HepG2 (cell line): Measurements from ENCODE around the gene TSSK1B. TPM values are rescaled to one million over a fixed set of nuclear protein-coding genes. Genes with fewer than 3 reads are reported as not detected.
A peak's percentile ranks its signal among the peaks of the same experiment; 100 is the strongest.

Experiments used
- ATAC-seq: fragments of 200-7000 bp; cut with Tn5 transposase; 3 replicates; pipeline ENCODE4 v1.9.1; 2020; ENCODE audit warnings: mild to moderate bottlenecking, moderate library complexity
- BruUV-seq: library from RNA; stranded (reverse); fragments of 400-500 nt; replicated peaks from 2 replicates; lab custom pipeline; 2021; lab: Mats Ljungman, UMichigan
- CTCF ChIA-PET: fragments of 300-600 bp; formaldehyde crosslinking; extraction: SDS; loops from one replicate; lab custom pipeline; 2021; ENCODE audit warnings: low total read pairs, inconsistent platforms, low intra/inter-chr PET ratio; lab: Yijun Ruan, JAX
- POLR2A ChIA-PET: fragments of 350-600 bp; sonication (Branson Sonifier 250); formaldehyde crosslinking; loops from one replicate; lab custom pipeline; 2020; ENCODE audit warnings: antibody characterized with exemption, inconsistent platforms; lab: Yijun Ruan, JAX
- DNase-seq: peaks from one replicate; pipeline ENCODE4 v3.0.0-alpha.2; 2015; ENCODE audit warnings: low spot score
- FAIRE-seq: peaks from 3 replicates; lab custom pipeline; 2011; peaks lifted over from hg19 to GRCh38; lab: Jason Lieb, UNC
- H2AFZ ChIP-seq: one replicate; pipeline ENCODE4 v1.6.1; 2011; ENCODE audit warnings: low read length, inconsistent platforms
- H3K27ac ChIP-seq: fragments of 300-600 bp; 3 replicates; pipeline ENCODE4 v1.8.0; 2011; ENCODE audit warnings: mixed run types, mild to moderate bottlenecking, mixed read lengths, low read length, inconsistent platforms; ENCODE audit not compliant: insufficient read depth; ENCODE audit errors: extremely low read length
- H3K27me3 ChIP-seq, 2 experiments: fragments of 200-600 bp in 1 of 2; 2 replicates in 1 of 2; 3 replicates in 1 of 2; pipeline versions ENCODE4 v1.6.0 to v1.8.0; 2011; ENCODE audit warnings: low read length in 2 of 2, mild to moderate bottlenecking in 2 of 2, moderate library complexity in 2 of 2, inconsistent platforms in 1 of 2; ENCODE audit not compliant: insufficient read depth in 2 of 2, control insufficient read depth in 1 of 2
- H3K36me3 ChIP-seq, 2 experiments: fragments of 200-600 bp in 1 of 2; replicated peaks in 1 of 2; 2 replicates in 1 of 2; 3 replicates in 1 of 2; pipeline versions ENCODE4 v1.5.1 to v1.8.0; 2011; ENCODE audit warnings: low read length in 2 of 2, inconsistent platforms in 1 of 2; ENCODE audit not compliant: insufficient read depth in 2 of 2, control insufficient read depth in 1 of 2
- H3K4me1 ChIP-seq: 2 replicates; pipeline ENCODE4 v1.5.1; 2012; ENCODE audit warnings: low read length, inconsistent platforms; ENCODE audit not compliant: insufficient read depth
- H3K4me2 ChIP-seq: 2 replicates; pipeline ENCODE4 v1.6.0; 2011; ENCODE audit warnings: low read depth, low read length, inconsistent platforms
- H3K4me3 ChIP-seq, 3 experiments: fragments of 200-600 bp in 1 of 3; sonication (generic), shearing (Covaris generic) in 1 of 3; replicated peaks in 1 of 3; 2 replicates each; pipeline ENCODE4 v1.5.1; 2011 to 2016; ENCODE audit warnings: low read length in 3 of 3, inconsistent platforms in 2 of 3, low read depth in 2 of 3, mild to moderate bottlenecking in 2 of 3, control low read depth in 1 of 3, mixed read lengths in 1 of 3; ENCODE audit not compliant: insufficient read depth in 1 of 3
- H3K79me2 ChIP-seq: one replicate; pipeline ENCODE4 v1.6.1; 2011; ENCODE audit warnings: low read length, inconsistent platforms; ENCODE audit not compliant: insufficient read depth
- H3K9ac ChIP-seq: 2 replicates; pipeline ENCODE4 v1.6.0; 2011; ENCODE audit warnings: mild to moderate bottlenecking, low read depth, low read length, inconsistent platforms; ENCODE audit not compliant: insufficient read depth
- H3K9me3 ChIP-seq: 2 replicates; pipeline ENCODE4 v1.5.1; 2012; ENCODE audit warnings: mild to moderate bottlenecking, low read length
- H4K20me1 ChIP-seq: 2 replicates; pipeline ENCODE4 v1.6.0; 2011; ENCODE audit warnings: inconsistent platforms, mild to moderate bottlenecking, low read length, moderate library complexity; ENCODE audit not compliant: insufficient read depth
- ATF3 ChIP-seq: sonication (generic); formaldehyde crosslinking; IDR thresholded peaks from 2 replicates; pipeline ENCODE4 v1.4.0; 2020; ENCODE audit warnings: missing genetic modification reagents
- CREB3 ChIP-seq: sonication (generic); formaldehyde crosslinking; IDR thresholded peaks from 2 replicates; pipeline ENCODE4 v1.5.0; 2020; ENCODE audit warnings: missing genetic modification reagents
- CREM ChIP-seq, 2 experiments: sonication (generic) in 1 of 2; formaldehyde crosslinking in 1 of 2; IDR thresholded peaks; 2 replicates each; pipeline versions ENCODE4 v1.4.0 to v1.6.1; 2016 to 2020; ENCODE audit warnings: antibody characterized with exemption in 1 of 2, mild to moderate bottlenecking in 1 of 2, missing genetic modification reagents in 1 of 2
- DR1 ChIP-seq: sonication (generic); formaldehyde crosslinking; IDR thresholded peaks from 2 replicates; pipeline ENCODE4 v1.8.0; 2021; ENCODE audit warnings: mild to moderate bottlenecking, missing genetic modification reagents, inconsistent platforms
- EEA1 ChIP-seq: sonication (generic); formaldehyde crosslinking; IDR thresholded peaks from 2 replicates; pipeline ENCODE4 v1.5.1; 2020; ENCODE audit warnings: mild to moderate bottlenecking, missing genetic modification reagents, borderline replicate concordance
- ESRRA ChIP-seq: sonication (generic); formaldehyde crosslinking; IDR thresholded peaks from 2 replicates; pipeline ENCODE4 v1.5.1; 2020; ENCODE audit warnings: mild to moderate bottlenecking, low read depth, missing genetic modification reagents
- GABPB1 ChIP-seq: IDR thresholded peaks from 2 replicates; pipeline ENCODE4 v1.6.1; 2016; ENCODE audit warnings: mild to moderate bottlenecking, missing genetic modification reagents, moderate library complexity, missing compliant biosample characterization
- HNF4G ChIP-seq, 2 experiments: sonication (generic) in 1 of 2; formaldehyde crosslinking in 1 of 2; IDR thresholded peaks; 2 replicates each; pipeline versions ENCODE4 v1.4.0 to v1.6.1; 2011 to 2020; ENCODE audit warnings: borderline replicate concordance in 2 of 2, low read depth in 2 of 2, mild to moderate bottlenecking in 2 of 2, low read length in 1 of 2, missing genetic modification reagents in 1 of 2, moderate library complexity in 1 of 2
- MAFF ChIP-seq: IDR thresholded peaks from 2 replicates; pipeline ENCODE4 v1.6.1; 2011; ENCODE audit warnings: low read depth, low read length, improper control_type of control experiment
- MAFK ChIP-seq, 2 experiments: IDR thresholded peaks in 1 of 2; conservative IDR thresholded peaks in 1 of 2; 2 replicates each; pipeline ENCODE4 v1.6.1; 2011; ENCODE audit warnings: improper control_type of control experiment in 2 of 2, low read length in 2 of 2
- MIER3 ChIP-seq: IDR thresholded peaks from 2 replicates; pipeline ENCODE4 v1.6.1; 2016; ENCODE audit warnings: missing compliant biosample characterization, borderline replicate concordance
- MTERF4 ChIP-seq: sonication (generic); formaldehyde crosslinking; IDR thresholded peaks from 2 replicates; pipeline ENCODE4 v1.8.0; 2023; ENCODE audit warnings: mild to moderate bottlenecking, missing genetic modification reagents
- PHF5A ChIP-seq: IDR thresholded peaks from one replicate; pipeline ENCODE4 v1.6.1; 2018; ENCODE audit warnings: low read depth, missing genetic modification reagents; ENCODE audit not compliant: unreplicated experiment
- ZBTB37 ChIP-seq: sonication (generic); formaldehyde crosslinking; IDR thresholded peaks from 2 replicates; pipeline ENCODE4 v1.4.0; 2020; ENCODE audit warnings: mild to moderate bottlenecking, missing genetic modification reagents
- ZNF557 ChIP-seq: sonication (generic); formaldehyde crosslinking; IDR thresholded peaks from 2 replicates; pipeline ENCODE4 v1.4.0; 2020; ENCODE audit warnings: missing genetic modification reagents
- WGBS: methylation state at CpG from one replicate; pipeline ENCODE4 v1.1.6; 2017; ENCODE audit warnings: low lambda C conversion rate; 5-methylcytosine and 5-hydroxymethylcytosine counted together
- in situ Hi-C: cut with HindIII; loops from 2 replicates; pipeline ENCODE4 v1.10.0; 2017; ENCODE audit warnings: low pct_unique_long_range_greater_than_20kb; ENCODE audit not compliant: extremely low pct_ligation_motif_present
- intact Hi-C: fragments of 100-400 bp; cut with micrococcal nuclease; formaldehyde crosslinking; loops from one replicate; pipeline ENCODE4 v1.10.0; 2022; ENCODE audit not compliant: unreplicated experiment
- polyA plus RNA-seq, 8 experiments: library from polyadenylated mRNA; depleted of rRNA in 3 of 8; stranded (reverse) in 7 of 8; unstranded in 1 of 8; fragments of >200 nt; fragmentation: Illumina TruSeq in 4 of 8; extraction: Trizol in 4 of 8; gene quantifications; 2 replicates each; pipeline versions ENCODE4 v1.2.1 to v1.2.3, GENCODE V29; 2011 to 2016; ENCODE audit warnings: low read depth in 4 of 8, missing spikeins in 1 of 8, mixed read lengths in 1 of 8; ENCODE audit not compliant: insufficient read depth in 1 of 8
- total RNA-seq, 5 experiments: library from RNA; depleted of rRNA; stranded (reverse); fragments of >200 nt; fragmentation: Illumina TruSeq; extraction: Trizol; gene quantifications; 2 replicates each; pipeline ENCODE4 v1.2.3, GENCODE V29; 2016; ENCODE audit warnings: low read depth in 1 of 5

Gene TSSK1B
- total and polyA plus RNA-seq, 2 of the 13 experiments (the other 11 are each of a cell fraction or from before 2014, with no cell fraction given), result not detected

GRCh38 chr5:113450462-113450861 lies 15.7 kb upstream of the TSSK1B start:
- H3K9ac ChIP-seq, result no peak overlapping the region
- ChIA-PET CTCF (no interaction called here), POLR2A (no interaction called here)
- no peaks in the 10 kb centered on the region for H3K36me3 ChIP-seq
- BruUV-seq, result no TSS peak
- no peaks in the 10 kb centered on the region; a peak in 2 of 5 replicates for H3K27me3 ChIP-seq
- no peak for TF ChIP-seq ZNF557 (CRISPR knock-in tag)
- TF ChIP-seq MAFF, result 0 out of 2 replicates have a peak, but pooled peaks have one; percentile 22
- TF ChIP-seq CREB3 (CRISPR knock-in tag), result no peak
- no peak for TF ChIP-seq GABPB1
- peak in 1 of 2 experiments; percentile 50; a peak in 2 of 4 replicates for TF ChIP-seq MAFK (conservative IDR thresholded peaks at IDR 0.05 in 1 of 2, IDR thresholded peaks at IDR 0.05 in 1 of 2; ENCODE audit: low read length in 2 of 2)
- ATAC-seq, result no peak
- no peak for DNase-seq
- no peak overlapping the region for H3K4me3 ChIP-seq
- H4K20me1 ChIP-seq, result no peaks in the 10 kb centered on the region
- H3K79me2 ChIP-seq, result no peaks in the 10 kb centered on the region
- 0% methylated on average over 1 of the region's 2 CpGs for WGBS
- intact Hi-C loops, result no loop called here
- no peaks in the 10 kb centered on the region for H3K9me3 ChIP-seq
- FAIRE-seq, result no peak
- H2AFZ ChIP-seq, result no peak overlapping the region
- H3K27ac ChIP-seq, result no peak overlapping the region
- in situ Hi-C loops, result no loop called here
- H3K4me2 ChIP-seq, result no peak overlapping the region
- no peaks in the 10 kb centered on the region for H3K4me1 ChIP-seq

GRCh38 chr5:113448252-113448651 lies 13.5 kb upstream of the TSSK1B start:
- 3% methylated on average over 3 of the region's 3 CpGs for WGBS
- H3K9ac ChIP-seq, result no peak overlapping the region
- H3K4me3 ChIP-seq, result no peak overlapping the region
- H3K36me3 ChIP-seq, result no peaks in the 10 kb centered on the region
- H2AFZ ChIP-seq, result no peak overlapping the region
- DNase-seq (no peak), ATAC-seq (no peak), FAIRE-seq (no peak)
- POLR2A ChIA-PET, result no interaction called here
- intact Hi-C loops (loop anchor here (10.0 kb wide), 1 partner anchor 157 kb away; no protein-coding TSS in a partner anchor), in situ Hi-C loops (no loop called here)
- H4K20me1 ChIP-seq, result no peaks in the 10 kb centered on the region
- no peaks in the 10 kb centered on the region for H3K4me1 ChIP-seq
- H3K4me2 ChIP-seq, result no peak overlapping the region
- no TSS peak for BruUV-seq
- no peaks in the 10 kb centered on the region for H3K9me3 ChIP-seq
- H3K79me2 ChIP-seq, result no peaks in the 10 kb centered on the region
- H3K27me3 ChIP-seq, result no peaks in the 10 kb centered on the region; a peak in 2 of 5 replicates
- CTCF ChIA-PET, result interaction anchor here (2.1 kb wide), 1 partner anchor 62 kb away, joined by 8 read pairs; no protein-coding TSS in a partner anchor
- H3K27ac ChIP-seq, result no peak overlapping the region
- TF ChIP-seq MIER3 (CRISPR knock-in tag) (no peak), DR1 (CRISPR knock-in tag) (no peak), ATF3 (CRISPR knock-in tag) (no peak), ESRRA (CRISPR knock-in tag) (no peak), HNF4G (IDR thresholded peaks at IDR 0.05; ENCODE audit: borderline replicate concordance, low read depth, low read length) (no peak), HNF4G (CRISPR knock-in tag; IDR thresholded peaks at IDR 0.05; ENCODE audit: borderline replicate concordance, low read depth) (no peak), CREM (IDR thresholded peaks at IDR 0.05) (no peak), CREM (CRISPR knock-in tag; IDR thresholded peaks at IDR 0.05) (no peak), EEA1 (CRISPR knock-in tag) (no peak), ZBTB37 (CRISPR knock-in tag) (no peak), MTERF4 (CRISPR knock-in tag) (no peak), PHF5A (CRISPR knock-in tag) (no peak)
